Fibroblast of lung (primary cell): ENCODE results near the gene RASSF4. TPM values are rescaled to one million over a fixed set of nuclear protein-coding genes. Genes with fewer than 3 reads are reported as not detected.

ENCODE experiments used
- DNase-seq, 2 donors: peaks; one replicate each; pipeline versions ENCODE4 v3.0.0 to v3.0.0-alpha.2; 2010; ENCODE audit warnings: low read depth in 2 of 2
- H2AFZ ChIP-seq: 2 replicates; pipeline ENCODE4 v1.5.1; 2012; ENCODE audit warnings: low read length, control low read depth, inconsistent platforms
- H3K27ac ChIP-seq: 2 replicates; pipeline ENCODE4 v1.5.1; 2011; ENCODE audit warnings: low read length, control low read depth; ENCODE audit not compliant: insufficient read depth
- H3K27me3 ChIP-seq: 2 replicates; pipeline ENCODE4 v1.5.1; 2011; ENCODE audit warnings: mild to moderate bottlenecking, low read length; ENCODE audit not compliant: control insufficient read depth, insufficient read depth
- H3K36me3 ChIP-seq: 2 replicates; pipeline ENCODE4 v1.5.1; 2011; ENCODE audit warnings: low read length; ENCODE audit not compliant: control insufficient read depth, insufficient read depth
- H3K4me1 ChIP-seq: 2 replicates; pipeline ENCODE4 v1.5.1; 2011; ENCODE audit warnings: low read length; ENCODE audit not compliant: control insufficient read depth, insufficient read depth; ENCODE audit errors: extremely low read depth
- H3K4me2 ChIP-seq: 2 replicates; pipeline ENCODE4 v1.5.1; 2011; ENCODE audit warnings: low read length, control low read depth; ENCODE audit not compliant: insufficient read depth; ENCODE audit errors: extremely low read depth
- H3K4me3 ChIP-seq, 4 experiments: fragments of 200-600 bp in 1 of 4; sonication (generic) in 1 of 4; replicated peaks in 1 of 4; 2 replicates each; pipeline ENCODE4 v1.5.1; 2011 to 2016; ENCODE audit warnings: low read length in 4 of 4, low read depth in 3 of 4, mild to moderate bottlenecking in 3 of 4, control low read depth in 2 of 4, inconsistent platforms in 1 of 4, mixed read lengths in 1 of 4; ENCODE audit not compliant: insufficient read depth in 1 of 4; ENCODE audit errors: control extremely low read depth in 1 of 4
- H3K79me2 ChIP-seq: 2 replicates; pipeline ENCODE4 v1.5.1; 2012; ENCODE audit warnings: mild to moderate bottlenecking, low read length, inconsistent platforms; ENCODE audit not compliant: control insufficient read depth, insufficient read depth
- H3K9ac ChIP-seq: 2 replicates; pipeline ENCODE4 v1.5.1; 2011; ENCODE audit warnings: mild to moderate bottlenecking, low read length, control low read depth; ENCODE audit not compliant: insufficient read depth
- H3K9me3 ChIP-seq: 2 replicates; pipeline ENCODE4 v1.5.1; 2012; ENCODE audit warnings: low read depth, low read length; ENCODE audit not compliant: control insufficient read depth, insufficient read depth
- H4K20me1 ChIP-seq: 2 replicates; pipeline ENCODE4 v1.5.1; 2011; ENCODE audit warnings: low read length; ENCODE audit not compliant: control insufficient read depth, insufficient read depth; ENCODE audit errors: extremely low read depth
- EZH2 ChIP-seq: IDR thresholded peaks from 2 replicates; pipeline ENCODE4 v1.5.1; 2012; ENCODE audit warnings: low read length, control low read depth, mild to moderate bottlenecking; ENCODE audit errors: missing control alignments
- polyA plus RNA-seq, 2 donors: library from polyadenylated mRNA; depleted of rRNA in 1 of 2; stranded (reverse) in 1 of 2; unstranded in 1 of 2; fragments of >200 nt; gene quantifications; 2 replicates each; pipeline ENCODE4 v1.2.1, GENCODE V29; 2011 to 2012; ENCODE audit warnings: missing spikeins in 1 of 2
- total RNA-seq: library from RNA; depleted of rRNA; stranded (reverse); fragments of >200 nt; gene quantifications from 2 replicates; pipeline ENCODE4 v1.2.1, GENCODE V29; 2014
- TF ChIP-seq, protein P1 (sequence below), 2 donors: IDR thresholded peaks in 1 of 2; conservative IDR thresholded peaks in 1 of 2; 1 replicate in 1 of 2; 2 replicates in 1 of 2; pipeline ENCODE4 v1.5.1; 2011 to 2012; ENCODE audit warnings: low read length in 2 of 2, control low read depth in 1 of 2, inconsistent platforms in 1 of 2, low read depth in 1 of 2, mild to moderate bottlenecking in 1 of 2

RASSF4 gene
- total and polyA plus RNA-seq, 2 donors (not counting 1 experiment from before 2014, with no cell fraction given) = 6.4 to 11.4 TPM

GRCh38 chr10:44924261-44925040 is 35.2 kb upstream of the RASSF4 start:
- Histone ChIP-seq H4K20me1 (no peaks in the 10 kb centered on the region), H3K4me2 (no peak overlapping the region), H2AFZ (no peak overlapping the region), H3K79me2 (no peaks in the 10 kb centered on the region), H3K27ac (no peak overlapping the region), H3K4me3 (no peak overlapping the region), H3K36me3 (no peaks in the 10 kb centered on the region), H3K27me3 (peaks cover 7% of the 10 kb centered on the region), H3K4me1 (no peaks in the 10 kb centered on the region), H3K9ac (no peak overlapping the region), H3K9me3 (no peaks in the 10 kb centered on the region)
- no peak for TF ChIP-seq EZH2
- no peak for DNase-seq

DNA sequence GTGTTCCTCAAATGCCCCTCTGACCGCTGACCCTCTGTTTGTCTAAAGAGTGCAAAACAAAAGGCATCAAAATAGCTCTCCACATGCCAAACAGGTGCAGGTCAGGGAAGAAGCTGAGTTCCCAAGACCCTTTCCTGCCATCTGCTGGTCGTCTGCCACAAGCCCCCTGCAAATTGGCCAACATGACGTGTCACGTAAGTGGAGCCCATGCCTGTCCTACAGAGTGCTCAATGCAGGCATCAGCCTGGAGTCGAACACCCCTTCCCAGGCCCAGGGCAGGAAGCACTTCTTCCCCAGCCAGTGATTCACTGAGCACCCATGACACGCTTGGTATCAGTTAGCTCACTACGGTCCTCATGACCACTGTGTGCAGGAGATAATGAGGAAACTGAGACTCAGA is 34.4 kb upstream of the RASSF4 start:
- Histone ChIP-seq H3K9me3 (no peaks in the 10 kb centered on the region), H3K4me1 (no peaks in the 10 kb centered on the region), H3K79me2 (no peaks in the 10 kb centered on the region), H3K9ac (no peak overlapping the region), H3K27ac (no peak overlapping the region), H2AFZ (no peak overlapping the region), H3K4me3 (no peak overlapping the region), H3K36me3 (no peaks in the 10 kb centered on the region), H4K20me1 (no peaks in the 10 kb centered on the region), H3K27me3 (peaks cover 7% of the 10 kb centered on the region), H3K4me2 (no peak overlapping the region)
- peak in 1 of 2 donors; percentile 23 for DNase-seq
- TF ChIP-seq EZH2 = no peak
- TF ChIP-seq, protein P1, sequence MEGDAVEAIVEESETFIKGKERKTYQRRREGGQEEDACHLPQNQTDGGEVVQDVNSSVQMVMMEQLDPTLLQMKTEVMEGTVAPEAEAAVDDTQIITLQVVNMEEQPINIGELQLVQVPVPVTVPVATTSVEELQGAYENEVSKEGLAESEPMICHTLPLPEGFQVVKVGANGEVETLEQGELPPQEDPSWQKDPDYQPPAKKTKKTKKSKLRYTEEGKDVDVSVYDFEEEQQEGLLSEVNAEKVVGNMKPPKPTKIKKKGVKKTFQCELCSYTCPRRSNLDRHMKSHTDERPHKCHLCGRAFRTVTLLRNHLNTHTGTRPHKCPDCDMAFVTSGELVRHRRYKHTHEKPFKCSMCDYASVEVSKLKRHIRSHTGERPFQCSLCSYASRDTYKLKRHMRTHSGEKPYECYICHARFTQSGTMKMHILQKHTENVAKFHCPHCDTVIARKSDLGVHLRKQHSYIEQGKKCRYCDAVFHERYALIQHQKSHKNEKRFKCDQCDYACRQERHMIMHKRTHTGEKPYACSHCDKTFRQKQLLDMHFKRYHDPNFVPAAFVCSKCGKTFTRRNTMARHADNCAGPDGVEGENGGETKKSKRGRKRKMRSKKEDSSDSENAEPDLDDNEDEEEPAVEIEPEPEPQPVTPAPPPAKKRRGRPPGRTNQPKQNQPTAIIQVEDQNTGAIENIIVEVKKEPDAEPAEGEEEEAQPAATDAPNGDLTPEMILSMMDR (conservative IDR thresholded peaks at IDR 0.05 in 1 of 2, IDR thresholded peaks at IDR 0.05 in 1 of 2; ENCODE audit: low read depth in 1 of 2, low read length in 2 of 2) = peak in 1 of 2 donors; percentile 14

- H3K4me3 ChIP-seq = no peak overlapping the region
- H3K27ac ChIP-seq = no peak overlapping the region
- no peaks in the 10 kb centered on the region for H3K4me1 ChIP-seq
- H3K27me3 ChIP-seq = peaks cover 3% of the 10 kb centered on the region
- H3K79me2 ChIP-seq = no peaks in the 10 kb centered on the region
- H3K4me2 ChIP-seq = no peak overlapping the region
- H3K36me3 ChIP-seq = no peaks in the 10 kb centered on the region
- no peak overlapping the region for H3K9ac ChIP-seq
- H3K9me3 ChIP-seq = no peaks in the 10 kb centered on the region
- H2AFZ ChIP-seq = no peak overlapping the region
- TF ChIP-seq, protein P1 (conservative IDR thresholded peaks at IDR 0.05 in 1 of 2, IDR thresholded peaks at IDR 0.05 in 1 of 2; ENCODE audit: low read depth in 1 of 2, low read length in 2 of 2) = no peak
- TF ChIP-seq EZH2 = no peak
- no peak for DNase-seq
- no peaks in the 10 kb centered on the region for H4K20me1 ChIP-seq
Observed at GRCh38 chr10:44925811-44926750, 33.5 kb upstream of the RASSF4 start.
